OCI-LY1 (cell line): ENCODE data around the gene MELTF.

Experiments
- H2AFZ ChIP-seq: fragments of 200-600 bp; sonication (generic), shearing (Covaris generic); 2 replicates; pipeline ENCODE4 v1.6.0; 2014; ENCODE audit warnings: antibody characterized with exemption, mild to moderate bottlenecking, low read length
- H3F3A ChIP-seq: fragments of 200-600 bp; sonication (generic), shearing (Covaris generic); 2 replicates; pipeline ENCODE4 v1.6.0; 2014; ENCODE audit warnings: mild to moderate bottlenecking, antibody characterized with exemption, low read length, moderate library complexity; ENCODE audit not compliant: insufficient read depth
- H3K27ac ChIP-seq: fragments of 200-600 bp; sonication (generic); 2 replicates; pipeline ENCODE4 v1.5.1; 2014; ENCODE audit warnings: low read length, mixed run types, mild to moderate bottlenecking, low read depth; ENCODE audit not compliant: poor library complexity, severe bottlenecking
- H3K27me3 ChIP-seq: fragments of 200-600 bp; sonication (generic); 2 replicates; pipeline ENCODE4 v1.6.0; 2014; ENCODE audit warnings: antibody characterized with exemption, mild to moderate bottlenecking, low read length, moderate library complexity; ENCODE audit not compliant: insufficient read depth
- H3K36me3 ChIP-seq: fragments of 200-600 bp; sonication (generic); 2 replicates; pipeline ENCODE4 v1.6.1; 2014; ENCODE audit warnings: mild to moderate bottlenecking, antibody characterized with exemption, low read length, moderate library complexity, mixed read lengths; ENCODE audit not compliant: insufficient read depth
- H3K4me1 ChIP-seq: fragments of 200-600 bp; sonication (generic); 2 replicates; pipeline ENCODE4 v1.5.1; 2014; ENCODE audit warnings: mild to moderate bottlenecking, low read length, moderate library complexity; ENCODE audit not compliant: insufficient read depth, severe bottlenecking
- H3K4me2 ChIP-seq: fragments of 200-600 bp; sonication (generic), shearing (Covaris generic); 2 replicates; pipeline ENCODE4 v1.6.1; 2014; ENCODE audit warnings: low read length
- H3K4me3 ChIP-seq: fragments of 200-600 bp; sonication (generic); 2 replicates; pipeline ENCODE4 v1.5.1; 2014; ENCODE audit warnings: low read length, low read depth, mild to moderate bottlenecking, mixed read lengths; ENCODE audit not compliant: poor library complexity, severe bottlenecking
- H3K79me2 ChIP-seq: fragments of 200-600 bp; shearing (Covaris generic); 2 replicates; pipeline ENCODE4 v1.6.1; 2016; ENCODE audit warnings: mixed run types, low read length, mixed read lengths; ENCODE audit not compliant: insufficient read depth
- H3K9ac ChIP-seq: fragments of 200-600 bp; sonication (generic), shearing (Covaris generic); 2 replicates; pipeline ENCODE4 v1.6.1; 2014; ENCODE audit warnings: mild to moderate bottlenecking, low read length, mixed read lengths
- H3K9me2 ChIP-seq: fragments of 200-600 bp; sonication (generic), shearing (Covaris generic); 2 replicates; pipeline ENCODE4 v1.6.1; 2014; ENCODE audit warnings: low read depth, mild to moderate bottlenecking, low read length, mixed read lengths
- H3K9me3 ChIP-seq: fragments of 200-600 bp; shearing (Covaris generic); 2 replicates; pipeline ENCODE4 v1.6.1; 2014; ENCODE audit warnings: low read length, mixed read lengths
- H4K20me1 ChIP-seq: fragments of 200-600 bp; sonication (generic), shearing (Covaris generic); 2 replicates; pipeline ENCODE4 v1.6.0; 2016; ENCODE audit warnings: mild to moderate bottlenecking, low read length; ENCODE audit not compliant: insufficient read depth
- CTCF ChIP-seq: fragments of 200-600 bp; sonication (generic), shearing (Covaris generic); IDR thresholded peaks from 2 replicates; pipeline ENCODE4 v1.5.1; 2017; ENCODE audit warnings: mild to moderate bottlenecking, antibody characterized with exemption, low read length, moderate library complexity, mixed read lengths
- EZH2 ChIP-seq: fragments of 200-600 bp; sonication (generic), shearing (Covaris generic); IDR thresholded peaks from 2 replicates; pipeline ENCODE4 v1.8.0; 2017; ENCODE audit warnings: borderline replicate concordance, mixed run types, mild to moderate bottlenecking, antibody characterized with exemption, low read length, moderate library complexity, mixed read lengths

Gene MELTF

GRCh38 chr3:196966526-196967401 lies 62.9 kb downstream of the MELTF start:
- Histone ChIP-seq H3K27ac (no peak overlapping the region), H2AFZ (no peak overlapping the region), H3K4me2 (no peak overlapping the region), H3K36me3 (no peaks in the 10 kb centered on the region), H3K4me3 (no peak overlapping the region), H3K9me3 (peaks cover 2% of the 10 kb centered on the region; the same call in 1 of the 2 replicates), H3K4me1 (peaks cover 32% of the 10 kb centered on the region), H3K9ac (no peak overlapping the region), H4K20me1 (no peaks in the 10 kb centered on the region), H3F3A (no peaks in the 10 kb centered on the region), H3K79me2 (no peaks in the 10 kb centered on the region), H3K9me2 (no peaks in the 10 kb centered on the region), H3K27me3 (peaks cover 15% of the 10 kb centered on the region; the same call in 1 of the 2 replicates)
- TF ChIP-seq CTCF = no peak
- TF ChIP-seq EZH2 = no peak

- Histone ChIP-seq H3K9me2 (no peaks in the 10 kb centered on the region), H3K4me3 (no peak overlapping the region), H3K4me2 (no peak overlapping the region), H2AFZ (no peak overlapping the region), H3K9me3 (no peaks in the 10 kb centered on the region), H3F3A (no peaks in the 10 kb centered on the region), H3K79me2 (no peaks in the 10 kb centered on the region), H4K20me1 (no peaks in the 10 kb centered on the region), H3K4me1 (peaks cover 30% of the 10 kb centered on the region), H3K9ac (no peak overlapping the region), H3K36me3 (no peaks in the 10 kb centered on the region), H3K27me3 (peaks cover 8% of the 10 kb centered on the region; the same call in 1 of the 2 replicates), H3K27ac (no peak overlapping the region)
- no peak for TF ChIP-seq EZH2
- TF ChIP-seq CTCF = no peak
Observed at GRCh38 chr3:196965804-196966173, 63.8 kb downstream of the MELTF start.

GRCh38 chr3:196965112-196965803 lies 64.4 kb downstream of the MELTF start:
- Histone ChIP-seq H3K27ac (no peak overlapping the region), H3K9ac (no peak overlapping the region), H3K79me2 (no peaks in the 10 kb centered on the region), H3K9me3 (no peaks in the 10 kb centered on the region), H3K27me3 (peaks cover 2% of the 10 kb centered on the region; the same call in 1 of the 2 replicates), H3F3A (no peaks in the 10 kb centered on the region), H4K20me1 (no peaks in the 10 kb centered on the region), H2AFZ (no peak overlapping the region), H3K4me1 (peaks cover 25% of the 10 kb centered on the region), H3K36me3 (no peaks in the 10 kb centered on the region), H3K4me3 (no peak overlapping the region), H3K4me2 (no peak overlapping the region), H3K9me2 (no peaks in the 10 kb centered on the region)
- TF ChIP-seq EZH2 = no peak
- TF ChIP-seq CTCF = no peak
